Measurements from ENCODE around the gene UQCRC1. TPM values are rescaled to one million over a fixed set of nuclear protein-coding genes. Genes with fewer than 3 reads are reported as not detected.

Gene UQCRC1
- total RNA-seq, 1 experiment from 2014 or later, result 227 TPM

DNA sequence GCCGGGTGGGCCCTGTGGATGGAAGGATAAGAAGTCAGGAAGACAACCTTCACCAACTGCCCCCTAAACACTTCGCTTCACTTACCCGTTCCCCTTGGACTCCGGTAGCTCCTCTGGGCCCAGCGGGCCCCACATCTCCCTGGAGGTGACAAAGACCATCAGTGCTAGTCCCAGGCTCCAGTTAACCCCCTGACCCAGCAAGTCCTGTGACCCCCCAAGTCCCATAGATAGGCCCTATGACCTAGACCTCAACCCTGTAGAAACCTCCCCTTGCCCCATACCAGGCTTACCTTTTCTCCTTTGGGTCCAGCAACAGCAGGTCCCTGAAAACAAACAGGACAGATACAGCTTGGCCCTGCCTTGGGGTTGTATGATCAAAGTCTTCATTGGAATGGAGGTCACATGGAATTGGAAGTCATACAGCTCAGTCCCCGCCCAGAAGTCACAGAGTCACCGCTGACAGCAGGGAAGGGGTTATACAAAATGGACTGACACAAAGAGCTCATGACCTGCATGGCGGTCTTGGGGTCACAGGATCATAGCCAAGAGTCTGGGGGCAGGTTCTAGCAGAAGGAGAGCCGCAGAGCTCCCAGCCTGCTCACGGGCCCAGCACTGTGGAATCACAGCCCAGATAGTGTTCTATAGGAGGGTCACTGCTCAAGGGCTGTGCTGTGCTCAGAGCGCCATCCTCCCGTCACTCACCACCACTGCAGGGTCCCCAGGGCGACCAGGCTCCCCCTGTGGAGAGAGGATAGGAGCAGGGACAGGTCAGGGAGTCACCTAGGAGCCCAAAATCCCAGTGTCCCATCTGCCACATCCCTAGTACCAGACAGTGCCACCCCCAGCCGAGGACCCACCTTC lies 27.6 kb downstream of the UQCRC1 start:
- Histone ChIP-seq H3K9me3 (ENCODE audit: control insufficient read depth, insufficient read depth, low read depth, low read length) (no peaks in the 10 kb centered on the region), H3K27me3 (ENCODE audit: control insufficient read depth, insufficient read depth, low read length) (no peaks in the 10 kb centered on the region), H3K27ac (ENCODE audit: low read length) (no peak overlapping the region), H3K36me3 (ENCODE audit: control insufficient read depth, insufficient read depth, low read length) (no peaks in the 10 kb centered on the region), H3K4me3 (ENCODE audit: low read depth in 2 of 2, low read length in 2 of 2) (no peak overlapping the region), H3K4me1 (ENCODE audit: control insufficient read depth, insufficient read depth, low read length) (no peaks in the 10 kb centered on the region)
- TF ChIP-seq POLR2AphosphoS5 (IDR thresholded peaks at IDR 0.05; ENCODE audit: low read depth, low read length) (no peak), SIN3A (IDR thresholded peaks at IDR 0.05; ENCODE audit: borderline replicate concordance, insufficient read depth, low read depth, low read length) (no peak), TCF7L2 (IDR thresholded peaks at IDR 0.05; ENCODE audit: low read depth, low read length) (no peak)
- TF ChIP-seq, protein P1, sequence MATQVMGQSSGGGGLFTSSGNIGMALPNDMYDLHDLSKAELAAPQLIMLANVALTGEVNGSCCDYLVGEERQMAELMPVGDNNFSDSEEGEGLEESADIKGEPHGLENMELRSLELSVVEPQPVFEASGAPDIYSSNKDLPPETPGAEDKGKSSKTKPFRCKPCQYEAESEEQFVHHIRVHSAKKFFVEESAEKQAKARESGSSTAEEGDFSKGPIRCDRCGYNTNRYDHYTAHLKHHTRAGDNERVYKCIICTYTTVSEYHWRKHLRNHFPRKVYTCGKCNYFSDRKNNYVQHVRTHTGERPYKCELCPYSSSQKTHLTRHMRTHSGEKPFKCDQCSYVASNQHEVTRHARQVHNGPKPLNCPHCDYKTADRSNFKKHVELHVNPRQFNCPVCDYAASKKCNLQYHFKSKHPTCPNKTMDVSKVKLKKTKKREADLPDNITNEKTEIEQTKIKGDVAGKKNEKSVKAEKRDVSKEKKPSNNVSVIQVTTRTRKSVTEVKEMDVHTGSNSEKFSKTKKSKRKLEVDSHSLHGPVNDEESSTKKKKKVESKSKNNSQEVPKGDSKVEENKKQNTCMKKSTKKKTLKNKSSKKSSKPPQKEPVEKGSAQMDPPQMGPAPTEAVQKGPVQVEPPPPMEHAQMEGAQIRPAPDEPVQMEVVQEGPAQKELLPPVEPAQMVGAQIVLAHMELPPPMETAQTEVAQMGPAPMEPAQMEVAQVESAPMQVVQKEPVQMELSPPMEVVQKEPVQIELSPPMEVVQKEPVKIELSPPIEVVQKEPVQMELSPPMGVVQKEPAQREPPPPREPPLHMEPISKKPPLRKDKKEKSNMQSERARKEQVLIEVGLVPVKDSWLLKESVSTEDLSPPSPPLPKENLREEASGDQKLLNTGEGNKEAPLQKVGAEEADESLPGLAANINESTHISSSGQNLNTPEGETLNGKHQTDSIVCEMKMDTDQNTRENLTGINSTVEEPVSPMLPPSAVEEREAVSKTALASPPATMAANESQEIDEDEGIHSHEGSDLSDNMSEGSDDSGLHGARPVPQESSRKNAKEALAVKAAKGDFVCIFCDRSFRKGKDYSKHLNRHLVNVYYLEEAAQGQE (IDR thresholded peaks at IDR 0.05; ENCODE audit: insufficient read depth in 1 of 2, low read depth in 2 of 2, low read length in 1 of 2), result no peak
- TF ChIP-seq, protein P2, sequence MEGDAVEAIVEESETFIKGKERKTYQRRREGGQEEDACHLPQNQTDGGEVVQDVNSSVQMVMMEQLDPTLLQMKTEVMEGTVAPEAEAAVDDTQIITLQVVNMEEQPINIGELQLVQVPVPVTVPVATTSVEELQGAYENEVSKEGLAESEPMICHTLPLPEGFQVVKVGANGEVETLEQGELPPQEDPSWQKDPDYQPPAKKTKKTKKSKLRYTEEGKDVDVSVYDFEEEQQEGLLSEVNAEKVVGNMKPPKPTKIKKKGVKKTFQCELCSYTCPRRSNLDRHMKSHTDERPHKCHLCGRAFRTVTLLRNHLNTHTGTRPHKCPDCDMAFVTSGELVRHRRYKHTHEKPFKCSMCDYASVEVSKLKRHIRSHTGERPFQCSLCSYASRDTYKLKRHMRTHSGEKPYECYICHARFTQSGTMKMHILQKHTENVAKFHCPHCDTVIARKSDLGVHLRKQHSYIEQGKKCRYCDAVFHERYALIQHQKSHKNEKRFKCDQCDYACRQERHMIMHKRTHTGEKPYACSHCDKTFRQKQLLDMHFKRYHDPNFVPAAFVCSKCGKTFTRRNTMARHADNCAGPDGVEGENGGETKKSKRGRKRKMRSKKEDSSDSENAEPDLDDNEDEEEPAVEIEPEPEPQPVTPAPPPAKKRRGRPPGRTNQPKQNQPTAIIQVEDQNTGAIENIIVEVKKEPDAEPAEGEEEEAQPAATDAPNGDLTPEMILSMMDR (IDR thresholded peaks at IDR 0.05), result no peak
- ATAC-seq, result no peak
- ChIA-PET POLR2A (interaction anchor here (0.6 kb wide), 2 partner anchors 21 to 204 kb away, joined by 3 to 6 read pairs; no protein-coding TSS in a partner anchor), CTCF (interaction anchor here (0.7 kb wide), 1 partner anchor 146 kb away, joined by 3 read pairs; no protein-coding TSS in a partner anchor)
- intact Hi-C loops (cut with micrococcal nuclease; ENCODE audit: unreplicated experiment), result no loop called here
- DNase-seq (ENCODE audit: low read depth, low spot score), result no peak
- in situ Hi-C loops (cut with HindIII; ENCODE audit: low pct_unique_long_range_greater_than_20kb, low sequenced_read_pairs), result no loop called here
- BruUV-seq (replicated peaks), result no TSS peak

DNA sequence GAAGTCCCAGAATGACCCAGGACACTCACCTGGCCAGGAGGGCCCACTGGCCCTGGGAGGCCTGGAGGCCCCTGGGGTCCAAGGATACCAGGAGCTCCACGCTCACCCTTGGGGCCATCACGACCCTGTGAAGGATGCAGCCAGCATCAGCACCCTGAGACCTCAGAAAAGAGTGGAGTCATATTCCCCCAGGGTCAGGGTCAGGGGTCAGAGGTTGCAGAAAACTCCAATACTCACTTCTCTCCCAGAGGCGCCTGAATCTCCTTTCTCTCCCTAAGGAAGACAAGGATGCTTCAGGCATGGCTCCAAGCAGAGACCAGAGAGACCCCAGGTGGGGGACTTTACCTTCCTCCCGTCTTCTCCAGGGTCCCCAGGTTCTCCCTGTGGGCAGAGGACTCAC lies 32.8 kb downstream of the UQCRC1 start:
- Histone ChIP-seq H3K27me3 (ENCODE audit: control insufficient read depth, insufficient read depth, low read length) (no peaks in the 10 kb centered on the region), H3K27ac (ENCODE audit: low read length) (no peak overlapping the region), H3K4me1 (ENCODE audit: control insufficient read depth, insufficient read depth, low read length) (no peaks in the 10 kb centered on the region), H3K36me3 (ENCODE audit: control insufficient read depth, insufficient read depth, low read length) (no peaks in the 10 kb centered on the region), H3K4me3 (ENCODE audit: low read depth in 2 of 2, low read length in 2 of 2) (no peak overlapping the region), H3K9me3 (ENCODE audit: control insufficient read depth, insufficient read depth, low read depth, low read length) (no peaks in the 10 kb centered on the region)
- CTCF ChIA-PET, result no interaction called here
- in situ Hi-C loops (cut with HindIII; ENCODE audit: low pct_unique_long_range_greater_than_20kb, low sequenced_read_pairs), result no loop called here
- no TSS peak for BruUV-seq (replicated peaks)
- TF ChIP-seq SIN3A (IDR thresholded peaks at IDR 0.05; ENCODE audit: borderline replicate concordance, insufficient read depth, low read depth, low read length), result no peak
- TF ChIP-seq, protein P2 (IDR thresholded peaks at IDR 0.05), result no peak
- no peak for TF ChIP-seq TCF7L2 (IDR thresholded peaks at IDR 0.05; ENCODE audit: low read depth, low read length)
- TF ChIP-seq, protein P1 (IDR thresholded peaks at IDR 0.05; ENCODE audit: insufficient read depth in 1 of 2, low read depth in 2 of 2, low read length in 1 of 2), result no peak
- no peak for TF ChIP-seq POLR2AphosphoS5 (IDR thresholded peaks at IDR 0.05; ENCODE audit: low read depth, low read length)
- DNase-seq (ENCODE audit: low read depth, low spot score) (no peak), ATAC-seq (no peak)
- POLR2A ChIA-PET, result no interaction called here
- intact Hi-C loops (cut with micrococcal nuclease; ENCODE audit: unreplicated experiment), result no loop called here
